HCT116 (cell line): Measurements from ENCODE around the gene PRR14L.

Experiments
- POLR2A ChIP-seq: IDR thresholded peaks from 2 replicates; pipeline ENCODE4 v1.7.0; 2011; ENCODE audit warnings: borderline replicate concordance; ENCODE audit not compliant: insufficient read depth, insufficient read length; ENCODE audit errors: extremely low read depth
- TF ChIP-seq, protein P1 (sequence below): IDR thresholded peaks from 2 replicates; pipeline ENCODE4 v1.6.1; 2012

DNA sequence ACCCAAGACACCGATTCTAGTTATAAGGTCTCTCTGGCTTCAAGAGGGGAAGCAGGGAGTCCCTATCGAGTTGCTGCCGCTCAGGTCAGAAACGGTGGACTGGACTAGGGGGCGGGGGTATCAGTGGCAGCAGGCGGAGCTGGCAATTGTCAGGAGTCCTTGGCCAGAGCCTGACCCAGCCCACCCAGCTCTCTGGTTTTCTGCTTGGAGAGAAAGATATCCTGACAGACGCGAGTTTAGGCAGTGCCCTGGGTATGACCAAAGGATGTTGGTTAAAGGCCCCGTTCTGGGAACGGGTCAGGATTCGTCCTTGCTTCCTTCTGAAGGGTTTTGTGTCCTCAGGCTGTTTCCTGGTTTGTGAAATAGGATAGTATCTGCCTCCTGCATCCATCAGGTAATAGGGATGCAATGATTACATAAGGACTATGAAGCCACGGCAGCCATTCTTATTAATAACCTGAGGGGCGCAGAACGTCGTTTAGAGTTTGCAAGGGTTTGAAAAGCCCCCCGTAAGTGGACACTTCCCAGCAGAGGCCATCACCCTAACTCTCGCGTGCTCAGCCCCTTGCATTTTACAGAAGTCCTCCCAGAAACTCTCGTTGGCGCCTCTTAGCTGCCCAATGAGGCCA is 3.2 kb upstream of the PRR14L start:
- TF ChIP-seq, protein P1, sequence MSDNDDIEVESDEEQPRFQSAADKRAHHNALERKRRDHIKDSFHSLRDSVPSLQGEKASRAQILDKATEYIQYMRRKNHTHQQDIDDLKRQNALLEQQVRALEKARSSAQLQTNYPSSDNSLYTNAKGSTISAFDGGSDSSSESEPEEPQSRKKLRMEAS = no peak
- TF ChIP-seq POLR2A = no peak
